H1 (cell line): ENCODE measurements around the gene SPTBN4. TPM values are rescaled to one million over a fixed set of nuclear protein-coding genes. Genes with fewer than 3 reads are reported as not detected.

ENCODE experiments used
- CHD7 ChIP-seq: fragments of 300-600 bp; sonication (generic); IDR thresholded peaks from 2 replicates; pipeline ENCODE4 v1.7.1; 2012; ENCODE audit warnings: low read length, moderate library complexity, mild to moderate bottlenecking, inconsistent platforms; ENCODE audit not compliant: insufficient replicate concordance
- JUND ChIP-seq: IDR thresholded peaks from 2 replicates; pipeline ENCODE4 v1.6.1; 2011; ENCODE audit warnings: mild to moderate bottlenecking, improper control_type of control experiment, low read length
- polyA plus RNA-seq, 7 experiments: library from polyadenylated mRNA; depleted of rRNA in 3 of 7; stranded (reverse) in 5 of 7; unstranded in 2 of 7; fragments of >200 nt in 5 of 7; fragments of 200-250 nt in 2 of 7; gene quantifications; 1 replicate in 5 of 7; 2 replicates in 1 of 7; 4 replicates in 1 of 7; pipeline versions ENCODE4 v1.2.1 to v1.2.3, GENCODE V29; 2011 to 2013; ENCODE audit warnings: missing spikeins in 2 of 7, mixed read lengths in 2 of 7
- total RNA-seq: library from RNA; stranded (reverse); fragmentation: NEBNext Ultra II Directional; extraction: Animal tissue kit (Norgen Biotek cat#: 25700); gene quantifications from 2 replicates; pipeline ENCODE4 v1.2.1, GENCODE V29; 2021

The SPTBN4 gene
- total and polyA plus RNA-seq, 2 of the 8 experiments (the other 6 are each of a cell fraction or from before 2014, with no cell fraction given) = 1.9 to 3.0 TPM

- TF ChIP-seq JUND = no peak
- no peak for TF ChIP-seq CHD7
Measured at GRCh38 chr19:40594657-40595091, 127.9 kb downstream of the SPTBN4 start (continued).
